MM.1S (cell line): ENCODE measurements around the gene FBN3.

Source experiments
- DNase-seq: peaks from one replicate; pipeline ENCODE4 v3.0.0-alpha.2; 2015
- H2AFZ ChIP-seq: fragments of 300-600 bp; sonication (generic); 2 replicates; pipeline ENCODE4 v1.6.0; 2016; ENCODE audit warnings: antibody characterized with exemption, low read length
- H3F3A ChIP-seq: fragments of 300-600 bp; sonication (generic); 2 replicates; pipeline ENCODE4 v1.6.1; 2016; ENCODE audit warnings: mild to moderate bottlenecking, antibody characterized with exemption, low read length, moderate library complexity, mixed read lengths; ENCODE audit not compliant: insufficient read depth
- H3K27ac ChIP-seq: fragments of 300-600 bp; sonication (generic); 2 replicates; pipeline ENCODE4 v1.5.1; 2016; ENCODE audit warnings: mild to moderate bottlenecking, low read length
- H3K27me3 ChIP-seq: fragments of 300-600 bp; sonication (generic); replicated peaks from 2 replicates; pipeline ENCODE4 v1.6.0; 2016; ENCODE audit warnings: low read length; ENCODE audit not compliant: insufficient read depth
- H3K36me3 ChIP-seq: fragments of 300-600 bp; sonication (generic); replicated peaks from 2 replicates; pipeline ENCODE4 v1.6.1; 2016; ENCODE audit warnings: mild to moderate bottlenecking, low read length, mixed read lengths; ENCODE audit not compliant: insufficient read depth
- H3K4me1 ChIP-seq: fragments of 300-600 bp; sonication (generic); 2 replicates; pipeline ENCODE4 v1.6.1; 2016; ENCODE audit warnings: low read length, mixed read lengths
- H3K4me2 ChIP-seq: fragments of 300-600 bp; sonication (generic); 2 replicates; pipeline ENCODE4 v1.6.0; 2016; ENCODE audit warnings: low read depth, low read length
- H3K4me3 ChIP-seq: fragments of 300-600 bp; sonication (generic); 2 replicates; pipeline ENCODE4 v1.5.1; 2016; ENCODE audit warnings: low read length, mixed read lengths
- H3K79me2 ChIP-seq: fragments of 300-600 bp; sonication (generic); 2 replicates; pipeline ENCODE4 v1.6.1; 2016; ENCODE audit warnings: mixed run types, low read length, mixed read lengths
- H3K9ac ChIP-seq: fragments of 300-600 bp; sonication (generic); 2 replicates; pipeline ENCODE4 v1.6.1; 2016; ENCODE audit warnings: low read length, mixed read lengths
- H3K9me2 ChIP-seq: fragments of 300-600 bp; sonication (generic); replicated peaks from 2 replicates; pipeline ENCODE4 v1.6.1; 2016; ENCODE audit warnings: mild to moderate bottlenecking, low read length, mixed read lengths; ENCODE audit not compliant: insufficient read depth
- H3K9me3 ChIP-seq: fragments of 300-600 bp; sonication (generic); replicated peaks from 2 replicates; pipeline ENCODE4 v1.6.1; 2016; ENCODE audit warnings: mild to moderate bottlenecking, low read length, mixed read lengths; ENCODE audit not compliant: insufficient read depth
- H4K20me1 ChIP-seq: fragments of 300-600 bp; sonication (generic); 2 replicates; pipeline ENCODE4 v1.6.1; 2016; ENCODE audit warnings: mild to moderate bottlenecking, low read length, moderate library complexity, mixed read lengths; ENCODE audit not compliant: insufficient read depth
- EZH2 ChIP-seq: fragments of 300-600 bp; sonication (generic); optimal IDR thresholded peaks from 2 replicates; pipeline ENCODE3; 2017; ENCODE audit warnings: low read depth, mild to moderate bottlenecking, antibody characterized with exemption, low read length, mixed read lengths
- EZH2phosphoT487 ChIP-seq: fragments of 300-600 bp; sonication (generic); IDR thresholded peaks from 2 replicates; pipeline ENCODE4 v1.6.1; 2018; ENCODE audit warnings: antibody characterized with exemption, low read length
- TF ChIP-seq, protein P1 (sequence below): fragments of 300-600 bp; sonication (generic); IDR thresholded peaks from 2 replicates; pipeline ENCODE4 v1.5.1; 2016; ENCODE audit warnings: antibody characterized with exemption, low read length, mixed read lengths

Gene FBN3

GRCh38 chr19:8141726-8142512 lies 7.5 kb downstream of the FBN3 start:
- TF ChIP-seq, protein P1, sequence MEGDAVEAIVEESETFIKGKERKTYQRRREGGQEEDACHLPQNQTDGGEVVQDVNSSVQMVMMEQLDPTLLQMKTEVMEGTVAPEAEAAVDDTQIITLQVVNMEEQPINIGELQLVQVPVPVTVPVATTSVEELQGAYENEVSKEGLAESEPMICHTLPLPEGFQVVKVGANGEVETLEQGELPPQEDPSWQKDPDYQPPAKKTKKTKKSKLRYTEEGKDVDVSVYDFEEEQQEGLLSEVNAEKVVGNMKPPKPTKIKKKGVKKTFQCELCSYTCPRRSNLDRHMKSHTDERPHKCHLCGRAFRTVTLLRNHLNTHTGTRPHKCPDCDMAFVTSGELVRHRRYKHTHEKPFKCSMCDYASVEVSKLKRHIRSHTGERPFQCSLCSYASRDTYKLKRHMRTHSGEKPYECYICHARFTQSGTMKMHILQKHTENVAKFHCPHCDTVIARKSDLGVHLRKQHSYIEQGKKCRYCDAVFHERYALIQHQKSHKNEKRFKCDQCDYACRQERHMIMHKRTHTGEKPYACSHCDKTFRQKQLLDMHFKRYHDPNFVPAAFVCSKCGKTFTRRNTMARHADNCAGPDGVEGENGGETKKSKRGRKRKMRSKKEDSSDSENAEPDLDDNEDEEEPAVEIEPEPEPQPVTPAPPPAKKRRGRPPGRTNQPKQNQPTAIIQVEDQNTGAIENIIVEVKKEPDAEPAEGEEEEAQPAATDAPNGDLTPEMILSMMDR: no peak
- TF ChIP-seq EZH2phosphoT487: no peak
- no peak for TF ChIP-seq EZH2
- Histone ChIP-seq H3K9ac (no peak overlapping the region), H2AFZ (no peak overlapping the region), H3K4me1 (no peaks in the 10 kb centered on the region), H3K9me2 (no peaks in the 10 kb centered on the region), H3K79me2 (no peaks in the 10 kb centered on the region), H3K27me3 (peaks cover 90% of the 10 kb centered on the region), H3K9me3 (no peaks in the 10 kb centered on the region), H3K4me2 (no peak overlapping the region), H3K4me3 (no peak overlapping the region), H3F3A (no peaks in the 10 kb centered on the region), H3K27ac (no peak overlapping the region), H3K36me3 (no peaks in the 10 kb centered on the region), H4K20me1 (no peaks in the 10 kb centered on the region)
- DNase-seq: no peak

DNA sequence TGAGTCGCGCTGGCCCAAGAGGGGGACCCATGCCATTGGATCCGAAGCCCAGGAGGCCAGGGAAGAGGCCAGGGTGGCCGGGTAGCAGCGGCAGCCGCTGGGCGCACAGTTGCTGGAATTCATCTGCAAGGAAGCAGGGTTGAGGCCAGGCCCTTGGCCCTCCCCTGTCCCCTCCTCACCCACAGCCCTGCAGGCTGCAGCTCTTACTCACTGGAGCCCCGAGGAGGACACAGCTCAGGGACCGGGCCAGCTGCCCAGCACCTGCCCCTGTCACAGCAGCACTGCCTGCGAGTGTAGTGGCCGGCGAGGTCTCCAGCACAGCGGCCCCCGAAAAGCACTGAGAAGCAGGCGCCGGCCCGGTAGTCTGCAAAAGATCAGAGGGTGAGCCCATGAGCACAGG lies 11.2 kb downstream of the FBN3 start:
- H3K9me2 ChIP-seq: no peaks in the 10 kb centered on the region
- H3K4me2 ChIP-seq: no peak overlapping the region
- peaks cover 84% of the 10 kb centered on the region for H3K27me3 ChIP-seq
- no peaks in the 10 kb centered on the region for H3K79me2 ChIP-seq
- no peak overlapping the region for H3K4me3 ChIP-seq
- no peaks in the 10 kb centered on the region for H3F3A ChIP-seq
- H3K9me3 ChIP-seq: no peaks in the 10 kb centered on the region
- H4K20me1 ChIP-seq: no peaks in the 10 kb centered on the region
- no peak for TF ChIP-seq EZH2
- TF ChIP-seq, protein P1: no peak
- TF ChIP-seq EZH2phosphoT487: no peak
- H2AFZ ChIP-seq: no peak overlapping the region
- DNase-seq: no peak
- H3K4me1 ChIP-seq: no peaks in the 10 kb centered on the region
- no peak overlapping the region for H3K9ac ChIP-seq
- H3K27ac ChIP-seq: no peak overlapping the region
- no peaks in the 10 kb centered on the region for H3K36me3 ChIP-seq

- DNase-seq: no peak
- H4K20me1 ChIP-seq: no peaks in the 10 kb centered on the region
- H3K79me2 ChIP-seq: no peaks in the 10 kb centered on the region
- no peak overlapping the region for H2AFZ ChIP-seq
- peaks cover 84% of the 10 kb centered on the region for H3K27me3 ChIP-seq
- H3K9me3 ChIP-seq: no peaks in the 10 kb centered on the region
- H3K4me1 ChIP-seq: no peaks in the 10 kb centered on the region
- no peak overlapping the region for H3K27ac ChIP-seq
- H3K9me2 ChIP-seq: no peaks in the 10 kb centered on the region
- H3F3A ChIP-seq: no peaks in the 10 kb centered on the region
- TF ChIP-seq EZH2phosphoT487 (no peak), EZH2 (no peak)
- TF ChIP-seq, protein P1: no peak
- H3K9ac ChIP-seq: no peak overlapping the region
- H3K36me3 ChIP-seq: no peaks in the 10 kb centered on the region
- H3K4me3 ChIP-seq: no peak overlapping the region
- H3K4me2 ChIP-seq: no peak overlapping the region
These were observed 12.0 kb downstream of the FBN3 start for GRCh38 chr19:8137425-8137824.
